Keratinocyte (primary cell): ENCODE data around the gene GABRB2. TPM values are rescaled to one million over a fixed set of nuclear protein-coding genes. Genes with fewer than 3 reads are reported as not detected.

ENCODE experiments used
- DNase-seq: peaks from one replicate; pipeline ENCODE4 v3.0.0-alpha.2; 2011; ENCODE audit warnings: low read depth, missing footprints, low spot score
- FAIRE-seq: peaks from 2 replicates; lab custom pipeline; 2011; peaks lifted over from hg19 to GRCh38; lab: Jason Lieb, UNC
- H2AFZ ChIP-seq: 2 replicates; pipeline ENCODE4 v1.6.0; 2012; ENCODE audit warnings: low read length, control low read depth, inconsistent platforms; ENCODE audit not compliant: control insufficient read depth
- H3K27ac ChIP-seq: 2 replicates; pipeline ENCODE4 v1.5.1; 2011; ENCODE audit warnings: low read length; ENCODE audit not compliant: control insufficient read depth, insufficient read depth
- H3K27me3 ChIP-seq: 3 replicates; pipeline ENCODE4 v1.6.0; 2011; ENCODE audit warnings: low read length; ENCODE audit not compliant: control insufficient read depth, insufficient read depth; ENCODE audit errors: extremely low read depth
- H3K36me3 ChIP-seq, 2 experiments: 2 replicates in 1 of 2; 3 replicates in 1 of 2; pipeline ENCODE4 v1.5.1; 2011; ENCODE audit warnings: low read length in 2 of 2, mild to moderate bottlenecking in 1 of 2; ENCODE audit not compliant: control insufficient read depth in 2 of 2, insufficient read depth in 2 of 2; ENCODE audit errors: extremely low read depth in 1 of 2
- H3K4me1 ChIP-seq: 3 replicates; pipeline ENCODE4 v1.5.1; 2011; ENCODE audit warnings: low read length; ENCODE audit not compliant: control insufficient read depth, insufficient read depth; ENCODE audit errors: extremely low read depth
- H3K4me2 ChIP-seq: 3 replicates; pipeline ENCODE4 v1.6.0; 2011; ENCODE audit warnings: low read depth, low read length; ENCODE audit not compliant: control insufficient read depth, insufficient read depth; ENCODE audit errors: extremely low read depth
- H3K4me3 ChIP-seq, 3 experiments: fragments of 200-600 bp in 1 of 3; sonication (generic) in 1 of 3; 2 replicates in 2 of 3; 3 replicates in 1 of 3; pipeline ENCODE4 v1.5.1; 2011 to 2016; ENCODE audit warnings: low read length in 3 of 3, mild to moderate bottlenecking in 3 of 3, control low read depth in 2 of 3, inconsistent platforms in 1 of 3, low read depth in 1 of 3, mixed read lengths in 1 of 3, mixed run types in 1 of 3, moderate library complexity in 1 of 3; ENCODE audit not compliant: control insufficient read depth in 2 of 3, insufficient read depth in 2 of 3; ENCODE audit errors: extremely low read depth in 1 of 3
- H3K79me2 ChIP-seq: 2 replicates; pipeline ENCODE4 v1.6.0; 2012; ENCODE audit warnings: low read length; ENCODE audit not compliant: control insufficient read depth, insufficient read depth
- H3K9ac ChIP-seq: 3 replicates; pipeline ENCODE4 v1.6.0; 2011; ENCODE audit warnings: low read length; ENCODE audit not compliant: control insufficient read depth, insufficient read depth; ENCODE audit errors: extremely low read depth
- H3K9me1 ChIP-seq: 3 replicates; pipeline ENCODE4 v1.6.0; 2011; ENCODE audit warnings: low read length; ENCODE audit not compliant: control insufficient read depth, insufficient read depth; ENCODE audit errors: extremely low read depth
- H3K9me3 ChIP-seq: 2 replicates; pipeline ENCODE4 v1.5.1; 2012; ENCODE audit warnings: low read depth, low read length; ENCODE audit not compliant: control insufficient read depth
- H4K20me1 ChIP-seq: 3 replicates; pipeline ENCODE4 v1.6.0; 2011; ENCODE audit warnings: low read length; ENCODE audit not compliant: control insufficient read depth, insufficient read depth; ENCODE audit errors: extremely low read depth
- CTCF ChIP-seq, 3 experiments: IDR thresholded peaks in 1 of 3; conservative IDR thresholded peaks in 1 of 3; optimal IDR thresholded peaks in 1 of 3; 2 replicates in 2 of 3; 3 replicates in 1 of 3; pipeline versions ENCODE3 to v1.5.1; 2011; ENCODE audit warnings: low read length in 3 of 3, mild to moderate bottlenecking in 3 of 3, moderate library complexity in 2 of 3, control low read depth in 1 of 3, inconsistent platforms in 1 of 3; ENCODE audit not compliant: insufficient read depth in 2 of 3; ENCODE audit errors: extremely low read depth in 1 of 3
- EZH2 ChIP-seq: IDR thresholded peaks from one replicate; pipeline ENCODE4 v1.6.1; 2012; ENCODE audit warnings: inconsistent platforms, mild to moderate bottlenecking, low read length, moderate library complexity
- dilution Hi-C: fragments of 300-500 bp; cut with MboI; formaldehyde crosslinking; loops from one replicate; pipeline ENCODE4 v1.7.0; 2020; ENCODE audit warnings: low sequenced_read_pairs; ENCODE audit not compliant: extremely low pct_ligation_motif_present
- polyA plus RNA-seq, 5 experiments: library from polyadenylated mRNA; depleted of rRNA in 3 of 5; stranded (reverse) in 3 of 5; stranded (forward) in 1 of 5; unstranded in 1 of 5; fragments of >200 nt; gene quantifications; 1 replicate in 1 of 5; 2 replicates in 3 of 5; 3 replicates in 1 of 5; pipeline versions ENCODE4 v1.2.1 to v1.2.3, GENCODE V29; 2011 to 2012; ENCODE audit warnings: missing spikeins in 2 of 5, low read depth in 1 of 5, low replicate concordance in 1 of 5

The GABRB2 gene
- polyA plus RNA-seq, 1 donor (not counting 4 experiments of a cell fraction or from before 2014, with no cell fraction given): not detected

GRCh38 chr5:161406880-161407279 lies 139.6 kb downstream of the GABRB2 start:
- Histone ChIP-seq H3K27me3 (no peaks in the 10 kb centered on the region), H3K4me2 (no peak overlapping the region), H4K20me1 (no peaks in the 10 kb centered on the region), H3K9me1 (no peaks in the 10 kb centered on the region), H3K79me2 (no peaks in the 10 kb centered on the region), H3K9me3 (no peaks in the 10 kb centered on the region), H3K27ac (no peak overlapping the region), H3K4me3 (no peak overlapping the region), H3K36me3 (no peaks in the 10 kb centered on the region), H2AFZ (no peak overlapping the region), H3K9ac (no peak overlapping the region), H3K4me1 (no peaks in the 10 kb centered on the region)
- DNase-seq: no peak
- FAIRE-seq: no peak
- dilution Hi-C loops: no loop called here
- TF ChIP-seq CTCF (optimal IDR thresholded peaks at IDR 0.05 in 1 of 3, IDR thresholded peaks at IDR 0.05 in 1 of 3, conservative IDR thresholded peaks at IDR 0.05 in 1 of 3; ENCODE audit: extremely low read depth in 1 of 3, insufficient read depth in 2 of 3, low read length in 3 of 3) (no peak), EZH2 (no peak)

- Histone ChIP-seq H3K36me3 (no peaks in the 10 kb centered on the region), H3K27ac (no peak overlapping the region), H4K20me1 (no peaks in the 10 kb centered on the region), H3K27me3 (no peaks in the 10 kb centered on the region), H3K4me2 (no peak overlapping the region), H3K9me1 (no peaks in the 10 kb centered on the region), H2AFZ (no peak overlapping the region), H3K79me2 (no peaks in the 10 kb centered on the region), H3K9me3 (no peaks in the 10 kb centered on the region), H3K4me3 (no peak overlapping the region), H3K4me1 (no peaks in the 10 kb centered on the region), H3K9ac (no peak overlapping the region)
- FAIRE-seq: no peak
- no peak for DNase-seq
- TF ChIP-seq CTCF (optimal IDR thresholded peaks at IDR 0.05 in 1 of 3, IDR thresholded peaks at IDR 0.05 in 1 of 3, conservative IDR thresholded peaks at IDR 0.05 in 1 of 3; ENCODE audit: extremely low read depth in 1 of 3, insufficient read depth in 2 of 3, low read length in 3 of 3) (no peak), EZH2 (no peak)
- dilution Hi-C loops: no loop called here
Measured at GRCh38 chr5:161403996-161404395, 142.5 kb downstream of the GABRB2 start.
